AG09319 (cell line): ENCODE measurements around the gene RNF112.

Source experiments
- DNase-seq: peaks from one replicate; pipeline ENCODE4 v3.0.0-alpha.2; 2010; ENCODE audit warnings: low read depth; ENCODE audit errors: extremely low read depth
- TF ChIP-seq, protein P1 (sequence below): IDR thresholded peaks from 2 replicates; pipeline ENCODE4 v1.5.1; 2011; ENCODE audit warnings: low read depth, mild to moderate bottlenecking, inconsistent platforms, low read length, moderate library complexity

The RNF112 gene

DNA sequence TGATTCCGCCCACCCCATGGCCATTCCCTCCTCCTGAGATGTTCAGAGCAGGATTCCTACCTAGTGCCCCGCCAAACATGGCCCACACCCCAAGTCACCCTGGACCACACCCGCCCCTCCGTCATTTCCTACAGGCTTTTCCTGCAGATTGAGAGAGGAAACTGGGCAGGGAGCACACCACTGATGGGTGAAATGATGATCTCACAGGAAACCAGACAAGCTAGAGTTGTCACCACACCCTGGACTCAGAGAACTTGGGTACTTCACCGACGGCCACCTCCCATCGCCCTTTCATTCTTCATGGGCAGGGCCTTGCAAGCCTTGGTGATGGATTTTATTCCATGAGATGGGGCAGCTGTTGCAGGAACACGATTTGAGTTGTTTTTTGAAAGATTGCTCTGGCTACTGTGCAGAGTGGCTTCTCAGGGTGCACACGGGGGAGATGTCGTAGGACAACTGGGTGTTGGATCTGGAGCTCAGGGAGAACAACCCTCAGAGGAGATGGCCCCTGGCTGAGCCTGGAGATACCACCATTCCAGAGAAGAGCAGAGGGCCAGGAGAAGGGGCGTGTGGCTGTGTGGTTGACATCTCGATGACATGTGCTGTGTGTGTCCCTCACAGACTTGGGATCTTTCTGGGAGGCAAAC, 41.1 kb upstream of the RNF112 start:
- TF ChIP-seq, protein P1, sequence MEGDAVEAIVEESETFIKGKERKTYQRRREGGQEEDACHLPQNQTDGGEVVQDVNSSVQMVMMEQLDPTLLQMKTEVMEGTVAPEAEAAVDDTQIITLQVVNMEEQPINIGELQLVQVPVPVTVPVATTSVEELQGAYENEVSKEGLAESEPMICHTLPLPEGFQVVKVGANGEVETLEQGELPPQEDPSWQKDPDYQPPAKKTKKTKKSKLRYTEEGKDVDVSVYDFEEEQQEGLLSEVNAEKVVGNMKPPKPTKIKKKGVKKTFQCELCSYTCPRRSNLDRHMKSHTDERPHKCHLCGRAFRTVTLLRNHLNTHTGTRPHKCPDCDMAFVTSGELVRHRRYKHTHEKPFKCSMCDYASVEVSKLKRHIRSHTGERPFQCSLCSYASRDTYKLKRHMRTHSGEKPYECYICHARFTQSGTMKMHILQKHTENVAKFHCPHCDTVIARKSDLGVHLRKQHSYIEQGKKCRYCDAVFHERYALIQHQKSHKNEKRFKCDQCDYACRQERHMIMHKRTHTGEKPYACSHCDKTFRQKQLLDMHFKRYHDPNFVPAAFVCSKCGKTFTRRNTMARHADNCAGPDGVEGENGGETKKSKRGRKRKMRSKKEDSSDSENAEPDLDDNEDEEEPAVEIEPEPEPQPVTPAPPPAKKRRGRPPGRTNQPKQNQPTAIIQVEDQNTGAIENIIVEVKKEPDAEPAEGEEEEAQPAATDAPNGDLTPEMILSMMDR: no peak
- DNase-seq: no peak

GRCh38 chr17:19370493-19370960, 40.5 kb upstream of the RNF112 start:
- DNase-seq: no peak
- TF ChIP-seq, protein P1: no peak

DNA sequence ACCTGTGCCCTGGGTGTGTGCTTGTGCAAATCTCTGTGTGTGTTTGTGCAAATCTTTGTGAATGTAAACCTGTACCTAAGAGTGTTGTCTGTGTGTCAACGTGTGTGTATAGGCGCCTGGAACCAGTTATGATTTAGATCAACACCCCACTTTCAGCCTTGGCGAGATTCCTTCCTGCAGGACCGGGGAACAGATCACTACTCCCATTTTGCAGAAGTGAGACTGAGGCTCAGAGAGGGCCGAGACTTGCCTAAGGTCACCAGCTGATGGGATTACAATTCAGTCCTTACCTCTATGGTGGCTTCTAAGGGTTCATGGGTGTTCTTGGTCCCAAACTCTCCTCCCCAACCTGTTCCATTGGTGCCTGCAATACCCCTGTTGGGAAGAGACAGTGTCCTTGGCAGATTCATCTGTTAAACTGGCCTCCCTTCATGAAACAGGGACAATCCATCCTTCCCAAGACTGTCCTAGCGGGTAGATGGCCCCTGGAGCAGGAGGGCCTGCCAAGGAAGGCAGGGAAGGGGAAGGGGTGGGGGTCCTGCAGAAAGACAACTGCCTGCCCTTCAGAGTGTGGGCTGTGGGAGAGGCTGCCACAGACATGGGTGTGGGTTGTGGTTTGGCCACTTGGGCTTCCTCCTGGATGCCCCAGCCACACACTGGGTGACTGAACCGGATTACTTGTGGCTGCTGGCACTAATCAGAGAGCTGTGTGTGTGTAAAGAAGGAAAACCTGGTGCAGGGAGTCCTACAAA, 39.6 kb upstream of the RNF112 start:
- TF ChIP-seq, protein P1: no peak
- DNase-seq: no peak

- no peak for DNase-seq
- TF ChIP-seq, protein P1: no peak
Observed at GRCh38 chr17:19372011-19372370, 39.0 kb upstream of the RNF112 start.

GRCh38 chr17:19372439-19372838, 38.6 kb upstream of the RNF112 start:
- TF ChIP-seq, protein P1: no peak
- DNase-seq: no peak

GRCh38 chr17:19372866-19373504, 38.0 kb upstream of the RNF112 start:
- TF ChIP-seq, protein P1: no peak
- DNase-seq: no peak

DNA sequence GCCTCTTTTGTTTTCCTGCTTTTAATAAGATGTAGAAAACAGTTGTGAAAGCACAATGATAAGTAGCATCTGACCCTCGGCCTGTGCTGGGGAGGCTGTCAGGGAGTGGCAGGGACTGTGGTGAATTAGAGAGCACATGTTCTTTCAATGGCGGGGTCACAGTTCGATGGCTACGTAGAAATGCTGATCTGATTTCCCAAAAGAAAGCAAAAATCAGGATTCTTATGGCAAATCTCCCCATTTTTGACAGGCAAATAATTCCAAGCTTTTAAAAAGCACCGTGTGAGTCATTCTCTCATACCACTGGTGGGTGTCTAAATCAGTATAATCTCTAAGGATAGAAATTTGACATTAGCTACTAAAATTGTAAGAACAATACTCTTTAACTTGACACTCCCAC, 36.9 kb upstream of the RNF112 start:
- DNase-seq: no peak
- TF ChIP-seq, protein P1: no peak
